Erythroblast (primary cell): Measurements from ENCODE around the gene ADGRD2.

Source experiments
- GATA1 ChIP-seq: IDR thresholded peaks from 2 replicates; pipeline ENCODE4 v1.6.1; 2011; ENCODE audit warnings: low read depth, mild to moderate bottlenecking, control low read depth, low read length, moderate library complexity
- POLR2A ChIP-seq: IDR thresholded peaks from 2 replicates; pipeline ENCODE4 v1.6.1; 2011; ENCODE audit warnings: mild to moderate bottlenecking, low read length

DNA sequence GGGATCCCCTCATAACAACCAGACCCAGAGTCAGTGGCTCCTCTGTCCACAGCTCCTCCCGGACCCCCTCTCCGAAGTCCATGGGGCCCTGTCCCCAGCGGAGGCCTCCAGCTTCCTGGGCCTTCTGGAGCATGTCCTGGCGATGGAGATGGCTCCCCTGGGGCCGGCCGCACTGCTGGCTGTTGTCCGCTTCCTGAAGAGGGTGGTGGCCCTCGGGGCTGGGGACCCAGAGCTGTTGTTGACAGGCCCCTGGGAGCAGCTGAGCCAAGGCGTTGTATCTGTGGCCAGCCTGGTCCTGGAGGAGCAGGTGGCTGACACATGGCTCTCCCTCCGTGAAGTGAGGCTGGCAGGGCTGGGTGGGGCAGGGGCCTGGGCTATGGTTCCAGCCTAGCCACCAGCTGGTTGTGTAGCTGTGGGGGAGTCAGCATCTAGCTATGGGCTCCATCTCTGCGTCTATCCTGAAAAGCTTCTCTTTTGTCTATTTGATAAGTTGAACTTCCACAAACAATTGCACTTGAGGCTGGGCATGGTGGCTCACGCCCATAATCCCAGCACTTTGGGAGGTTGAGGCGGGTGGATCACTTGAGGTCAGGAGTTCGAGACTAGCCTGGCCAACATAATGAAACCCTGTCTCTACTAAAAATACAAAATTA is 4.7 kb downstream of the ADGRD2 start:
- TF ChIP-seq POLR2A (no peak), GATA1 (no peak)
